ENCODE results near the gene PYDC1.

DNA sequence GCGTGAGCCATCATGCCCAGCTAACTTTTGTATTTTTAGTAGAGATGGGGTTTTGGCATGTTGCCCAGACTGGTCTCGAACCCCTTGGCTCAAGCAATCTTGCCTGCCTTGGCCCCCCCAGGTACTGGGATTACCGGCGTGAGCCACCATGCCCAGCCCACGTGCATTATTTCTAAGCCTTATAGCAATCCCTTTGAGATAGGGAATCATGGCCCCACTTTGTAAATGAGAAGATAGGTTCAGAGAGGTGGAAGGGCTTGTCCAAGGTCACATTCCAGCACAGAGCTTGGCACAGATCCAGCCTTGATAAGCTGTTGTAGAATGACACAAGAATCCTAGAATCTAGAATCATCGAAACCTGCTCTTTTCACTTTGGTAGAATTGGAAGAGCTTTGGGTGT is 10.2 kb downstream of the PYDC1 start:
- no peak for TF ChIP-seq POLR2AphosphoS5 (IDR thresholded peaks at IDR 0.05)
- TF ChIP-seq, protein P1, sequence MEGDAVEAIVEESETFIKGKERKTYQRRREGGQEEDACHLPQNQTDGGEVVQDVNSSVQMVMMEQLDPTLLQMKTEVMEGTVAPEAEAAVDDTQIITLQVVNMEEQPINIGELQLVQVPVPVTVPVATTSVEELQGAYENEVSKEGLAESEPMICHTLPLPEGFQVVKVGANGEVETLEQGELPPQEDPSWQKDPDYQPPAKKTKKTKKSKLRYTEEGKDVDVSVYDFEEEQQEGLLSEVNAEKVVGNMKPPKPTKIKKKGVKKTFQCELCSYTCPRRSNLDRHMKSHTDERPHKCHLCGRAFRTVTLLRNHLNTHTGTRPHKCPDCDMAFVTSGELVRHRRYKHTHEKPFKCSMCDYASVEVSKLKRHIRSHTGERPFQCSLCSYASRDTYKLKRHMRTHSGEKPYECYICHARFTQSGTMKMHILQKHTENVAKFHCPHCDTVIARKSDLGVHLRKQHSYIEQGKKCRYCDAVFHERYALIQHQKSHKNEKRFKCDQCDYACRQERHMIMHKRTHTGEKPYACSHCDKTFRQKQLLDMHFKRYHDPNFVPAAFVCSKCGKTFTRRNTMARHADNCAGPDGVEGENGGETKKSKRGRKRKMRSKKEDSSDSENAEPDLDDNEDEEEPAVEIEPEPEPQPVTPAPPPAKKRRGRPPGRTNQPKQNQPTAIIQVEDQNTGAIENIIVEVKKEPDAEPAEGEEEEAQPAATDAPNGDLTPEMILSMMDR (IDR thresholded peaks at IDR 0.05), result no peak

Data from breast epithelium (tissue), 3 donors.